Endothelial cell of umbilical vein (primary cell): Measurements from ENCODE around the gene SLC20A1. TPM values are rescaled to one million over a fixed set of nuclear protein-coding genes. Genes with fewer than 3 reads are reported as not detected.
A peak's percentile ranks its signal among the peaks of the same experiment; 100 is the strongest.

Experiments
- BruUV-seq: library from RNA; stranded (reverse); fragments of 400-500 nt; replicated peaks from 2 replicates; lab custom pipeline; 2021; lab: Mats Ljungman, UMichigan
- CTCF ChIA-PET: fragments of 300-600, 350-600 bp; sonication (Branson Sonifier 250); formaldehyde crosslinking; loops from one replicate; lab custom pipeline; 2021; ENCODE audit warnings: antibody characterized with exemption, inconsistent platforms; lab: Charles Lee
- POLR2A ChIA-PET: fragments of 300-600, 350-600 bp; sonication (Branson Sonifier 250); formaldehyde crosslinking; loops from one replicate; lab custom pipeline; 2021; ENCODE audit warnings: antibody characterized with exemption, inconsistent platforms; lab: Charles Lee
- DNase-seq: peaks from one replicate; pipeline ENCODE4 v3.0.0-alpha.2; 2011; ENCODE audit warnings: low read depth, low spot score
- FAIRE-seq: peaks from 2 replicates; lab custom pipeline; 2011; peaks lifted over from hg19 to GRCh38; lab: Jason Lieb, UNC
- H2AFZ ChIP-seq: 2 replicates; pipeline ENCODE4 v1.6.0; 2012; ENCODE audit warnings: low read depth, low read length, control low read depth, inconsistent platforms
- H3K27ac ChIP-seq: 2 replicates; pipeline ENCODE4 v1.5.1; 2011; ENCODE audit warnings: low read depth, mild to moderate bottlenecking, control low read depth, low read length, moderate library complexity; ENCODE audit not compliant: insufficient read depth
- H3K27me3 ChIP-seq, 2 experiments: 2 replicates each; pipeline versions ENCODE4 v1.6.0 to v1.6.1; 2011; ENCODE audit warnings: low read length in 2 of 2, mixed read lengths in 1 of 2; ENCODE audit not compliant: control insufficient read depth in 2 of 2, insufficient read depth in 2 of 2
- H3K36me3 ChIP-seq, 2 experiments: 2 replicates in 1 of 2; 3 replicates in 1 of 2; pipeline ENCODE4 v1.5.1; 2011; ENCODE audit warnings: low read length in 2 of 2, mild to moderate bottlenecking in 1 of 2, moderate library complexity in 1 of 2; ENCODE audit not compliant: control insufficient read depth in 2 of 2, insufficient read depth in 2 of 2; ENCODE audit errors: extremely low read depth in 1 of 2
- H3K4me1 ChIP-seq: 3 replicates; pipeline ENCODE4 v1.5.1; 2011; ENCODE audit warnings: mild to moderate bottlenecking, low read length; ENCODE audit not compliant: control insufficient read depth, insufficient read depth; ENCODE audit errors: extremely low read depth
- H3K4me2 ChIP-seq: 2 replicates; pipeline ENCODE4 v1.6.1; 2011; ENCODE audit warnings: low read length, control low read depth, mixed read lengths; ENCODE audit not compliant: insufficient read depth
- H3K4me3 ChIP-seq, 3 experiments: fragments of 200-600 bp in 1 of 3; sonication (generic), shearing (Covaris generic) in 1 of 3; replicated peaks in 1 of 3; 2 replicates each; pipeline ENCODE4 v1.5.1; 2011 to 2016; ENCODE audit warnings: control low read depth in 3 of 3, low read length in 3 of 3, mild to moderate bottlenecking in 2 of 3, inconsistent platforms in 1 of 3, low read depth in 1 of 3, moderate library complexity in 1 of 3; ENCODE audit not compliant: insufficient read depth in 1 of 3
- H3K79me2 ChIP-seq: 2 replicates; pipeline ENCODE4 v1.6.0; 2012; ENCODE audit warnings: low read length, inconsistent platforms; ENCODE audit not compliant: control insufficient read depth, insufficient read depth
- H3K9ac ChIP-seq: replicated peaks from 2 replicates; pipeline ENCODE3; 2011; ENCODE audit warnings: low read length, control low read depth; ENCODE audit not compliant: insufficient read depth; ENCODE audit errors: extremely low read depth
- H3K9me1 ChIP-seq: replicated peaks from 3 replicates; pipeline ENCODE4 v1.6.0; 2011; ENCODE audit warnings: mild to moderate bottlenecking, low read length; ENCODE audit not compliant: control insufficient read depth, insufficient read depth; ENCODE audit errors: extremely low read depth
- H3K9me3 ChIP-seq: replicated peaks from 2 replicates; pipeline ENCODE4 v1.5.1; 2012; ENCODE audit warnings: low read length, inconsistent platforms; ENCODE audit not compliant: control insufficient read depth, insufficient read depth
- H4K20me1 ChIP-seq: replicated peaks from 2 replicates; pipeline ENCODE3; 2011; ENCODE audit warnings: mild to moderate bottlenecking, low read length; ENCODE audit not compliant: control insufficient read depth, insufficient read depth; ENCODE audit errors: extremely low read depth
- EZH2 ChIP-seq: IDR thresholded peaks from 2 replicates; pipeline ENCODE4 v1.6.1; 2012; ENCODE audit warnings: borderline replicate concordance, low read depth, mild to moderate bottlenecking, moderate library complexity, low read length, inconsistent platforms; ENCODE audit not compliant: severe bottlenecking
- JUN ChIP-seq: IDR thresholded peaks from 2 replicates; pipeline ENCODE4 v1.6.1; 2011; ENCODE audit warnings: borderline replicate concordance, low read depth; ENCODE audit not compliant: insufficient read length, insufficient read depth
- MYC ChIP-seq: IDR thresholded peaks from one replicate; pipeline ENCODE4 v1.6.1; 2011; ENCODE audit warnings: mild to moderate bottlenecking, low read depth, low read length
- POLR2A ChIP-seq: IDR thresholded peaks from 2 replicates; pipeline ENCODE4 v1.6.1; 2012; ENCODE audit warnings: low read depth, mild to moderate bottlenecking, control low read depth, low read length
- POLR2AphosphoS5 ChIP-seq: IDR thresholded peaks from 2 replicates; pipeline ENCODE4 v1.6.1; 2012; ENCODE audit warnings: low read depth, mild to moderate bottlenecking, control low read depth, low read length, moderate library complexity; ENCODE audit not compliant: insufficient read depth
- dilution Hi-C: fragments of 300-500 bp; cut with MboI; formaldehyde crosslinking; loops from one replicate; pipeline ENCODE4 v1.15.0; 2019; ENCODE audit warnings: low sequenced_read_pairs; ENCODE audit not compliant: extremely low pct_ligation_motif_present
- intact Hi-C: fragments of 100-400 bp; cut with micrococcal nuclease; formaldehyde crosslinking; loops from one replicate; pipeline ENCODE4 v1.10.0; 2022
- polyA plus RNA-seq, 4 experiments: library from polyadenylated mRNA; depleted of rRNA in 3 of 4; stranded (reverse) in 3 of 4; unstranded in 1 of 4; fragments of >200 nt; gene quantifications; 2 replicates each; pipeline versions ENCODE4 v1.2.1 to v1.2.3, GENCODE V29; 2011 to 2012; ENCODE audit warnings: missing spikeins in 1 of 4
- total RNA-seq: library from RNA; stranded (reverse); gene quantifications from 2 replicates; pipeline ENCODE4 v1.2.3, GENCODE V29; 2021
- TF ChIP-seq, protein P1 (sequence below): IDR thresholded peaks from 2 replicates; pipeline ENCODE4 v1.6.1; 2011; ENCODE audit not compliant: insufficient read depth, insufficient read length
- TF ChIP-seq, protein P2 (sequence below), 2 donors: IDR thresholded peaks; 1 replicate in 1 of 2; 2 replicates in 1 of 2; pipeline ENCODE4 v1.5.1; 2011; ENCODE audit warnings: low read length in 2 of 2, mild to moderate bottlenecking in 2 of 2, moderate library complexity in 2 of 2, control low read depth in 1 of 2, inconsistent platforms in 1 of 2, low read depth in 1 of 2; ENCODE audit not compliant: insufficient read depth in 1 of 2; ENCODE audit errors: extremely low read depth in 1 of 2

Gene SLC20A1
- total and polyA plus RNA-seq, 2 donors (not counting 3 experiments of a cell fraction or from before 2014, with no cell fraction given): 52.7 to 149 TPM

- H3K4me2 ChIP-seq: no peak overlapping the region
- peaks cover 17% of the 10 kb centered on the region for H3K4me1 ChIP-seq
- no peak overlapping the region for H3K9ac ChIP-seq
- no peaks in the 10 kb centered on the region for H3K9me1 ChIP-seq
- H3K27me3 ChIP-seq: no peaks in the 10 kb centered on the region
- H3K9me3 ChIP-seq: no peaks in the 10 kb centered on the region
- H2AFZ ChIP-seq: no peak overlapping the region
- CTCF ChIA-PET: interaction anchor here (0.6 to 3.7 kb wide), 14 partner anchors 8 to 68 kb away, joined by 3 to 25 read pairs (median 4); no protein-coding TSS in a partner anchor
- POLR2A ChIA-PET: interaction anchor here (1.2 kb wide), 1 partner anchor 8 kb away, joined by 3 read pairs; no protein-coding TSS in a partner anchor
- H3K36me3 ChIP-seq: peaks cover 26 to 59% of the 10 kb centered on the region in 2 experiments
- TF ChIP-seq, protein P1, sequence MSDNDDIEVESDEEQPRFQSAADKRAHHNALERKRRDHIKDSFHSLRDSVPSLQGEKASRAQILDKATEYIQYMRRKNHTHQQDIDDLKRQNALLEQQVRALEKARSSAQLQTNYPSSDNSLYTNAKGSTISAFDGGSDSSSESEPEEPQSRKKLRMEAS: no peak
- no peak for TF ChIP-seq POLR2AphosphoS5
- no peak for TF ChIP-seq POLR2A
- no peak for TF ChIP-seq JUN
- TF ChIP-seq EZH2: no peak
- TF ChIP-seq, protein P2, sequence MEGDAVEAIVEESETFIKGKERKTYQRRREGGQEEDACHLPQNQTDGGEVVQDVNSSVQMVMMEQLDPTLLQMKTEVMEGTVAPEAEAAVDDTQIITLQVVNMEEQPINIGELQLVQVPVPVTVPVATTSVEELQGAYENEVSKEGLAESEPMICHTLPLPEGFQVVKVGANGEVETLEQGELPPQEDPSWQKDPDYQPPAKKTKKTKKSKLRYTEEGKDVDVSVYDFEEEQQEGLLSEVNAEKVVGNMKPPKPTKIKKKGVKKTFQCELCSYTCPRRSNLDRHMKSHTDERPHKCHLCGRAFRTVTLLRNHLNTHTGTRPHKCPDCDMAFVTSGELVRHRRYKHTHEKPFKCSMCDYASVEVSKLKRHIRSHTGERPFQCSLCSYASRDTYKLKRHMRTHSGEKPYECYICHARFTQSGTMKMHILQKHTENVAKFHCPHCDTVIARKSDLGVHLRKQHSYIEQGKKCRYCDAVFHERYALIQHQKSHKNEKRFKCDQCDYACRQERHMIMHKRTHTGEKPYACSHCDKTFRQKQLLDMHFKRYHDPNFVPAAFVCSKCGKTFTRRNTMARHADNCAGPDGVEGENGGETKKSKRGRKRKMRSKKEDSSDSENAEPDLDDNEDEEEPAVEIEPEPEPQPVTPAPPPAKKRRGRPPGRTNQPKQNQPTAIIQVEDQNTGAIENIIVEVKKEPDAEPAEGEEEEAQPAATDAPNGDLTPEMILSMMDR (IDR thresholded peaks at IDR 0.05; ENCODE audit: extremely low read depth in 1 of 2, insufficient read depth in 1 of 2, low read depth in 1 of 2, low read length in 2 of 2): no peak
- no peak for TF ChIP-seq MYC
- DNase-seq: no peak
- no peak overlapping the region for H3K27ac ChIP-seq
- dilution Hi-C loops (no loop called here), intact Hi-C loops (no loop called here)
- H4K20me1 ChIP-seq: no peaks in the 10 kb centered on the region
- TSS peak; percentile 13 for BruUV-seq
- FAIRE-seq: no peak
- peaks cover 62% of the 10 kb centered on the region for H3K79me2 ChIP-seq
- no peak overlapping the region for H3K4me3 ChIP-seq
Measured at GRCh38 chr2:112658839-112659667, 13.3 kb downstream of the SLC20A1 start.
